ENCODE results near the gene LIPM. TPM values are rescaled to one million over a fixed set of nuclear protein-coding genes. Genes with fewer than 3 reads are reported as not detected.

LIPM gene
- total RNA-seq, 1 experiment from 2014 or later = not detected

Other genes starting within 250 kb of the LIPM start
- 22.5 and 22.8 TPM in 2 replicates for gene RNLS, start 219.4 kb upstream of the LIPM start, total RNA-seq (2014; rRNA removed; shearing (Covaris generic))
- not detected in 2 replicates for gene LIPJ, start 216.0 kb upstream of the LIPM start, total RNA-seq (2014; rRNA removed; shearing (Covaris generic))
- not detected in 2 replicates for gene LIPF, start 138.3 kb upstream of the LIPM start, total RNA-seq (2014; rRNA removed; shearing (Covaris generic))
- not detected in 2 replicates for gene LIPK, start 96.5 kb upstream of the LIPM start, total RNA-seq (2014; rRNA removed; shearing (Covaris generic))
- not detected in 2 replicates for gene LIPN, start 42.7 kb upstream of the LIPM start, total RNA-seq (2014; rRNA removed; shearing (Covaris generic))
- not detected in 2 replicates for gene ANKRD22, start 49.1 kb downstream of the LIPM start, total RNA-seq (2014; rRNA removed; shearing (Covaris generic))
- gene STAMBPL1, start 77.5 kb downstream of the LIPM start, total RNA-seq (2014; rRNA removed; shearing (Covaris generic)) = 18.2 and 22.8 TPM in 2 replicates
- 79.1 and 99.1 TPM in 2 replicates for gene ACTA2, start 150.0 kb downstream of the LIPM start, total RNA-seq (2014; rRNA removed; shearing (Covaris generic))
- gene FAS, start 188.1 kb downstream of the LIPM start, total RNA-seq (2014; rRNA removed; shearing (Covaris generic)) = 11.5 and 21.2 TPM in 2 replicates

Data from M059J (cell line).